ENCODE results near the gene KCNQ2.

KCNQ2 gene

DNA sequence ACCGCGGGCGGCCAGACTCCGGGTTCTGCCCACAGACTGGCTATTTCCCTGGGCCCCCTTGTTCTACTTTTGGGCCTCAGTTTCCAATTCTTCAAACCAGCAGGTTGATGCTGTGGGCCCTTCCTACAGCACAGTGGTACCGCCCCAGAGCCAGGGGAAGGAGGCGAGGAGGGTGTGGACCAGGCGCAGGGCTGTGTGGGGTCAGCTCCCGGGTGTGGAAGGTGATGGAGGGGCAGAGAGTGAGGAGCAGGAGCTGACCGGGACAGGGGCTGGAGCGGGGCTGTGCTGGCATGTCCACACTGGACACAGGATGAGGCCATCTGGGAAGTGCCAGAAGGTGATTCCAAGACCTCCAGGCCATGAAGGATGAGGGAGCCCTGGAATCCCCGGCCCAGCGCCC, 76.2 kb downstream of the KCNQ2 start:
- TF ChIP-seq, protein P1, sequence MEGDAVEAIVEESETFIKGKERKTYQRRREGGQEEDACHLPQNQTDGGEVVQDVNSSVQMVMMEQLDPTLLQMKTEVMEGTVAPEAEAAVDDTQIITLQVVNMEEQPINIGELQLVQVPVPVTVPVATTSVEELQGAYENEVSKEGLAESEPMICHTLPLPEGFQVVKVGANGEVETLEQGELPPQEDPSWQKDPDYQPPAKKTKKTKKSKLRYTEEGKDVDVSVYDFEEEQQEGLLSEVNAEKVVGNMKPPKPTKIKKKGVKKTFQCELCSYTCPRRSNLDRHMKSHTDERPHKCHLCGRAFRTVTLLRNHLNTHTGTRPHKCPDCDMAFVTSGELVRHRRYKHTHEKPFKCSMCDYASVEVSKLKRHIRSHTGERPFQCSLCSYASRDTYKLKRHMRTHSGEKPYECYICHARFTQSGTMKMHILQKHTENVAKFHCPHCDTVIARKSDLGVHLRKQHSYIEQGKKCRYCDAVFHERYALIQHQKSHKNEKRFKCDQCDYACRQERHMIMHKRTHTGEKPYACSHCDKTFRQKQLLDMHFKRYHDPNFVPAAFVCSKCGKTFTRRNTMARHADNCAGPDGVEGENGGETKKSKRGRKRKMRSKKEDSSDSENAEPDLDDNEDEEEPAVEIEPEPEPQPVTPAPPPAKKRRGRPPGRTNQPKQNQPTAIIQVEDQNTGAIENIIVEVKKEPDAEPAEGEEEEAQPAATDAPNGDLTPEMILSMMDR (IDR thresholded peaks at IDR 0.05; ENCODE audit: insufficient read depth, low read length, missing control alignments): no peak
- H3K4me3 ChIP-seq (ENCODE audit: low read depth, low read length): no peak overlapping the region
- ChIA-PET POLR2A (no interaction called here), CTCF (interaction anchor here (2.0 kb wide), 1 partner anchor 14 kb away, joined by 4 read pairs; no protein-coding TSS in a partner anchor)
- DNase-seq (ENCODE audit: low read depth, low spot score): no peak

DNA sequence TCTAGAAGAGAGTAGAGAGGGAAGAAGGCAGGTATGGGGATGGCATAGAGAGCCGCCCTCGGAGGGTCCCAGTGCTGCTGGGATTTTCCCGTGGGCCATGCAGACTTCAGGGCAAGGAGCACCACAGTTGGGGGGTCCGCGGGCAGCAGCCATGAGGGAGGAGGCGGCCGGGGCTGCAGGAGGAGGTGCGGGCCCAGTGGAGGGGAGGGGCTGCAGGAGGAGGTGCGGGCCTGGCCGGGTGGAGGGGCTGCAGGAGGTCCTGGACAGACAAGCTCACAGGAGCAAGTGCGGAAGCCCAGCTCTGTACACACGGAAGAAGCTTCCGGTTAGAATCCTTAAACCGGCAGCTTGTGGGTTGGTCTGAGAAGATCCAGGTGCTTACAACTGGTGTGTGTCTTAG, 76.7 kb downstream of the KCNQ2 start:
- no peak for DNase-seq (ENCODE audit: low read depth, low spot score)
- TF ChIP-seq, protein P1 (IDR thresholded peaks at IDR 0.05; ENCODE audit: insufficient read depth, low read length, missing control alignments): no peak
- CTCF ChIA-PET: no interaction called here
- no peak overlapping the region for H3K4me3 ChIP-seq (ENCODE audit: low read depth, low read length)
- POLR2A ChIA-PET: no interaction called here

DNA sequence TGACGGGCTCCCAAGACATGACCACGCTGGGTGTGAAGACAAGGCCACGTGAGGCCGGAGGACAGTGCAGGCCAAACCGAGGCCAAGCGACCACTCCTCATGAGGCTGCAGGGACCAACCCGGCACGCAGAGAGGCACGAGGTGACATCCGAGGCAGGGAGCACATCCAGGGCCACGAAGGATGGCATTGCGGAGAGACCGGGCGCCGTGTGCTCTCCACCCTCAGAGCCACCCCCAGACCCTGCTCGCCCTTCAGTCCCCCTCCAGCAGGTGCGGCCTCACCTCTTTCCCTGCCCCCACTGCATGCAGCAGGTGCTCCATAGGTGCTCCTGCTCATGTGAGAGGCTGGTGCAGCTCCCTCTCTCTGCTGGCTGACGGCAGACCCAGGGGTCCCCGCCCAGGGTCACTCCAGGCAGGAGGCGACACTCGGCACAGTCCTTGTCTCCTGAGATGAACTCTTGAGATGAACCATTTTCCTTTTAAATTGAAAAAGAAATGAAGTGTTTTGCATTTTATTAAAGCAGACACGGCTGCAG, 77.5 kb downstream of the KCNQ2 start:
- H3K4me3 ChIP-seq (ENCODE audit: low read depth, low read length): no peak overlapping the region
- TF ChIP-seq, protein P1 (IDR thresholded peaks at IDR 0.05; ENCODE audit: insufficient read depth, low read length, missing control alignments): no peak
- CTCF ChIA-PET: no interaction called here
- DNase-seq (ENCODE audit: low read depth, low spot score): no peak
- POLR2A ChIA-PET: no interaction called here

DNA sequence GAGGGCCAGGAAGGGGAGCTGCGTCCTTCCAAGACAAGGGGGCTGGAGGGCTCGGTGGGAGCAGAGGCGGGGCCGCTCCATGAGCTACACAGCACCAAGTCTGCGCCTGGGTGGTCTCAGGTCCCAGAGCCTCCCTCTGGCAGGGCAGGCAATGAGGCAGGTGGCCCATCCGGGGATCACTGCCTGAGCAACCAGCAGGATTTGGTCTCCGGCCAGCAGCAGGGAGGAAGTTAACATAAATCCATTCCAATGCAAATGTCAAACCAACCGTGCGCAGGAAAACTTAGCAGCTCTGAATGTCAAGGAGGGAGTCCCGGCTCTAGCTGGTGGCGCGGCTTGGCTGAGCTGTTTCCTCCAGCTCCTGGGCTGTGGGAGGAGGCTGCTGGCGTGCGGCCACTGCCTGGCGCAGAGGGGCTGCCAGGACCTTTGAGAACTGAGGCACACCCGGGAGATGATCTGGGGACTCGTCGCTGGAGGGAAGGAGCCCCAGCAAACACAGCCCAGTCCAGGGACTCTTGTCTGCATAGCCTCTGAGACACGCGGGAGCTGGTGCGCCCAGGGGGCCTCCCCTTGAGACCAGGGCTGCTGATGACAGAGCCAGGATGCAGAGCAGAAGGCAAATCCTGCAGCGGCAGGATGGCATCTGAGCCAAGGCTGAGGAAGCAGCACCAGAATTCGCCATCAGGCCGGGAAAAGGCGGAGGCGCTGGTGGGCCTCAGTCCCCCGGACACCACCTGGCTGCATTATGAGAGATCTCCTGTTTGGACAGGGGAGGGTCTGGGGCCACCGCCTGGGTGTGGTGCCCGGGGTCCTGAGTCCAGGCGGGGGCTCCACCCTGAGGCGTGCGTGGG, 78.2 kb downstream of the KCNQ2 start:
- ChIA-PET POLR2A (interaction anchor here (1.0 kb wide), 1 partner anchor 8 kb away, joined by 3 read pairs; no protein-coding TSS in a partner anchor), CTCF (interaction anchor here (0.9 kb wide), 1 partner anchor 13 kb away, joined by 5 read pairs; no protein-coding TSS in a partner anchor)
- H3K4me3 ChIP-seq (ENCODE audit: low read depth, low read length): no peak overlapping the region
- no peak for DNase-seq (ENCODE audit: low read depth, low spot score)
- TF ChIP-seq, protein P1 (IDR thresholded peaks at IDR 0.05; ENCODE audit: insufficient read depth, low read length, missing control alignments): no peak

DNA sequence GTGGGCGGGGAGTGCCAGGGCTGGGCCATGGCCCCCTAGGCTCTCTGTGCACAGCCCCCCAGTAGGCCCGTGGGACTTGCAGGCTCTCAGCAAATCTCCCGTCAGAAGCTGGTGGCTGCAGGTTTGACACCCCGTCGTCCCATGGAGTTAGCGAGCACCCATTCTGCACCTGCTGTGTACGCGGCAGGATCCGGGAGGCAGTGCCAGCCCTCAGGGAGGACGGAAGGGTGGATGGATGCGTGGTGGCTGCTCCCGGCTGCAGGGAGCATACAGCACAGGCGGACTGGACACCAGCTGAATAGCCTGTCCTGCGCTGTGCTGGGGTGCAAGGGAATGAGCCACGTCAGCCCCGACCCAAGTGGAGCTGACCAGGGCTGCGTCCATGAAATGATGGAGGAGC, 78.9 kb downstream of the KCNQ2 start:
- ChIA-PET CTCF (interaction anchor here (0.9 kb wide), 1 partner anchor 12 kb away, joined by 5 read pairs; no protein-coding TSS in a partner anchor), POLR2A (interaction anchor here (1.0 kb wide), 1 partner anchor 8 kb away, joined by 3 read pairs; no protein-coding TSS in a partner anchor)
- DNase-seq (ENCODE audit: low read depth, low spot score): no peak
- H3K4me3 ChIP-seq (ENCODE audit: low read depth, low read length): no peak overlapping the region
- TF ChIP-seq, protein P1 (IDR thresholded peaks at IDR 0.05; ENCODE audit: insufficient read depth, low read length, missing control alignments): no peak
